ENCODE measurements around the gene HYAL1.
"Not testable (repeated sequence)": the region's sequence is repeated elsewhere in the genome, so short reads cannot be mapped to it uniquely, and the experiment has no call there.

HYAL1 gene

DNA sequence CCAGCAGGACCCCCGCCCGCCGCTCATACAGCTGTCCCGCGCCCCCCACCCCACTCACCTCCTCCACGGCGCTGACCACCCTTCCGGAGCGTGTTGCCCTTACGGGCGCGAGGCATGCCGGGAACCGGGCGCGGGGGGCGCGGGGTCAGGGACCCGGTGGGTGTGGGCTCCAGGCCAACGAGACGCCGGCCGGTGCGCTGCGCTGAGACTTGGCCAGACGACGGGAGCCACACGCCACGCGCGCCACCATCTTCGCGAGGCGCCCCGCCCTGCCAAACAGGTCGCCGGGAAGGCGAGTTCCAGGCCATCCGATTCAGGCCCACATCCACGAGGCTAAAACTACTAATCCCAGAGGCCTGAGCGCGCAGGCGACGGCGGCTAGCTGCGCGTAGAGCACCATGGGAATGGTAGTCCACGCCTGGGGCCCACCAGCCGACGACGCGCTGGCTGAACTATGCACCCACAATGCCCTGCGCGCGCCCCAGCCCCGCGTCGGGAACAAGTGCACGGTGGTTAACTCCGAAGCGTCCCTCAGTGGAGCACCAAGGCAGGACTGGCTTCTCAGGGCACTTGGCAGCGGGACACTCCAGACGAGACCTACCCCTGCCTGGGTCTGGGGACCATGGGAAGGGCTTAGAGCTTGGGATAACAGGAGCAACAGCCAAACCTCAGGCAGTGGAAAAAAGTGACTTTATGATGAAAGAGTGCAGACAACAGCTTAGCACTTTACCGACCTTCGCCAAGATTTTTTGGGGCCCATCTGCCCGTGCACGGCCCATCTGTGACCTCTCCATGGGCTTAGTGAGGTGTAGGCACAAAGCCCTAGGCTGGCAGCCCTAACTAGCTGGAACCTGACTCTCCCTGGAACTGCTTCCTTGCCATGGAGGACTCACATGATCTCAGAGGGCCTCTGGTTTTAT lies 11.0 kb downstream of the HYAL1 start, which contains the start of gene IFRD2:
TSS of gene IFRD2 (minus strand) at position 271 of the 920 bp plus-strand sequence. CDS start at position 116, 155 bp downstream.
- peak; percentile 97 for DNase-seq

- DNase-seq, result no peak
These were observed 13.2 kb downstream of the HYAL1 start for GRCh38 chr3:50290161-50290641.

DNA sequence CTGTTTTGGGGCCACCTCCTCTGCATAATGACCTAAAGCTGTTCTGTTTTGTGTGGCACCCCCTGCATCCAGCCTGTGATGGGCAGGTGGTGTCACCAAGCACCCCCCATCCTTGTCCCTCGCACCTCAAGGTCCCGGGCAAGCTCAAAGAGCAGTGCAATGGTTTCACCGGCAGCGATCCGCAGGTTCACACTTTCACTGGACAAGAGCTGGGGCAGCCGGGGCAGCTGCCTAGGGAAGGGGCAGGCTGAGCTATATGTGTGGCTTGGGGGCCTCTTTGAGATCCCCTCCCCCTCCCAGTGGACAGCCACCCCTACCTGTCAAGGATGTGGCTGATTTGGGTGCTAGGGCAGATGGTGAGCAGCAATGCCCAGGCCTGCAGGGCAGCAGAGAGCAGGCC lies 14.2 kb downstream of the HYAL1 start:
- DNase-seq, result no peak

GRCh38 chr3:50288387-50289007 lies 14.9 kb downstream of the HYAL1 start:
- no peak for DNase-seq

GRCh38 chr3:50287262-50287661 lies 16.1 kb downstream of the HYAL1 start:
- DNase-seq, result no peak

DNA sequence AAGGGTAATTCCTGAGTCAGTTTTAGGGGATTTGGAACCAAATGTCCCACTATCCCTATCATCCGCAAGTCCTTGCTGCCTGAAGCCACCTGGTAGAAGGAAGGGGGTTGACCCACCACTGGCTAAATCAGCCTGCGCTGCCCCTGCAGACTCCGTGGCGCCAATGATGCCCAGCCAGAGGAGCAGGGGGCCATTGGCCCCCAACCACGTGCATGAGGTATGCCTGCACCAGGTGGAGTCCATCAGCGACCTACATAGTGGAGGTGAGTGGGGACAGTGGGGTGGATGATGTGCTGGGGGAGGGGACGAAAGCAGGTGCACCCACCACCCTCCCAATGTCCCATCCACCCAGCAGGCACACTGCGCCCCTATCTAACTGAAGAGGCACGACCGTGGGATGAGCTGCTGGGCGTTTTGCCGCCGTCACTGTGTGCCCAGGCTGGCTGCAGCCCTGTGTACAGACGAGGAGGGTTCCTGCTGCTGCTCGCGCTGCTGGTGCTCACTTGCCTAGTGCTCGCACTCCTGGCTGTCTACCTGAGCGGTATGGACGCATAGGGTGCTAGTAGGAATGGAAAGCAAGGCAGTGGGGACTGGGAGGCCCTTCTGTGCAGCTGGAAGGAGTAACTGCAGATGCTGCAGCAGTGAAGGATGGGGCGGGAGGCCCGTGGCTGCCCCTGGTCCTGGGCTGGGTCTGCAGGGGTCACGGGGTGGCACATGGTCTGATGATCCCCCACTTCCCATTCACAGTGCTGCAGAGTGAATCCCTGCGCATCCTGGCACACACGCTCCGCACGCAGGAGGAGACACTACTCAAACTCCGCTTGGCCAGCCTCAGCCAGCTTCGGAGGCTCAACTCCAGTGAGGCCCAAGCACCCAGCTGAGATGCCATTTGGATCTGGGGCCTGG lies 16.8 kb downstream of the HYAL1 start:
- no peak for DNase-seq

DNA sequence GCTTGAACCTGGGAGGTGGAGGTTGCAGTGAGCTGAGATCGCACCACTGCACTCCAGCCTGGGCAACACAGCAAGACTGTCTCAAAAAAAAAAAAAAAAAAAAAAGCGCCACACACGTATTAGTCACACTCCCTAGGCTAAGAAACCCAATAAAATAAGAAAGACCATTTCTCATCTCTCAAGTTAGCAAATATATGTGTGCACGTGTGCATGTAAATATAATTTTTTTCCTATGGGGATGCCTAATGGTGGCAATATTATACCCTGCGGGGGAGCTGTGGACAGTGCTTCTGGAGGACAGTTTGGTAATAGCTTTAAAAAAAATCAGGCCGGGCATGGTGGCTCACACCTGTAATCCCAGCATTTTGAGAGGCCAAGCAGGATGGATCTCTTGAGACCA lies 19.3 kb downstream of the HYAL1 start:
- DNase-seq, result not testable (repeated sequence)

GRCh38 chr3:50279255-50280016 lies 23.9 kb downstream of the HYAL1 start:
- no peak for DNase-seq

DNA sequence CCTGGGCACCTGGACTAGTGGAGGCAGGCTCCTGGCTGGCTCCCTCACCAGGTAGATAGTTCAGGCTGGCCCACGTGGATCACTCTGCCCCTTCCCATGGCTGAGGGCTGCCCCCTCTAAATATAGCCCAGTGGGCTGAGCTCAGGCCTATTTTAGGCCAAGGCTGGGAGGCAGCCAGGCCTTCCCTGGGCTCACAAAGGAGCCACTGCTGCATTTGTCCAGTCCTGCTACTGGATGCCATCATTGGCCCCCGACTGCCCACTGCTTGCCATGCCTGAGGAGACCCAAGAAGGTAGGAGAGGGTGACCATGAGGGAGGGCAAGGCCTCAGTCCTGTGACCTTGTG lies 24.5 kb downstream of the HYAL1 start, which contains the start of gene LSMEM2:
TSS of gene LSMEM2 (plus strand) at position 208 of the 345 bp plus-strand sequence. CDS start at position 235, 27 bp downstream.
- no peak for DNase-seq

DNA sequence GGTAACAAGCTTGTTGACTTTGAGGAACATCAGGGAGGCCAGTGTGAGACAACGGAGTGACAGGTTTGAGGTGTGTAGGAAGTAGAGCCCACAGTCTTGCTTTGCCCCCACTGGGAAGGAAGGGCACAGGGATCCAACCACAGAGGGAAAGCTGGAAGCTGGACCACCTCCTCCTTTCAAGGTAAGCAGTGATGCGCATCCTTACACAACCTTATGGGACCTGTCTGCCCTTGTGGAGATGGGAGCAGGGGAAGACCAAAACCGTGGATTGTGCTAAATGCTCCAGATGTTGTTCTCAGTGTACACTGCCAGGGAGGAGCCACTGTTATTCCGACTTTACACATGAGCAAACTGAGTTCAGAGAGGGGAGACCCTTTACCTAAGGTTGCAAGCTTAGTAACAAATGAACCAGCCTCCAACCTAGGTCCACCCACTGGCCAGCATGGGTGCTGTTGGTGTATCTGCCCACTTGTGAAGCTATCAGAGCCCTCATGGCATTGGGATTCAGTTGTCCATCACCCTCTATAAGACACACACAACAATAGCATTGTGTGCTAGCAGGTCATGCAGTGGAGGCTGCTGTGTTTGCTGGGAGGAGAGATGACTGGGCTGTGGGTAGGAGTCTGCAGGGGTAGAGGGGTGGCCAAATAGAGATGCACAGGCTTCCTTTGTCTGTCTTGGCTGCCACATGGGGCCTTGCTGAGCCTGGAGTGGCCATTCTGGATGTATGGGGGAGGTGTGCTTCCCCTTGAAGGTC lies 25.1 kb downstream of the HYAL1 start:
- DNase-seq, result no peak

- DNase-seq, result no peak
These were observed 26.6 kb downstream of the HYAL1 start for GRCh38 chr3:50276762-50277101.

- peak; percentile 27 for DNase-seq
These were observed 27.2 kb downstream of the HYAL1 start for GRCh38 chr3:50275996-50276761.

- no peak for DNase-seq
These were observed 28.0 kb downstream of the HYAL1 start for GRCh38 chr3:50275141-50275995.

DNA sequence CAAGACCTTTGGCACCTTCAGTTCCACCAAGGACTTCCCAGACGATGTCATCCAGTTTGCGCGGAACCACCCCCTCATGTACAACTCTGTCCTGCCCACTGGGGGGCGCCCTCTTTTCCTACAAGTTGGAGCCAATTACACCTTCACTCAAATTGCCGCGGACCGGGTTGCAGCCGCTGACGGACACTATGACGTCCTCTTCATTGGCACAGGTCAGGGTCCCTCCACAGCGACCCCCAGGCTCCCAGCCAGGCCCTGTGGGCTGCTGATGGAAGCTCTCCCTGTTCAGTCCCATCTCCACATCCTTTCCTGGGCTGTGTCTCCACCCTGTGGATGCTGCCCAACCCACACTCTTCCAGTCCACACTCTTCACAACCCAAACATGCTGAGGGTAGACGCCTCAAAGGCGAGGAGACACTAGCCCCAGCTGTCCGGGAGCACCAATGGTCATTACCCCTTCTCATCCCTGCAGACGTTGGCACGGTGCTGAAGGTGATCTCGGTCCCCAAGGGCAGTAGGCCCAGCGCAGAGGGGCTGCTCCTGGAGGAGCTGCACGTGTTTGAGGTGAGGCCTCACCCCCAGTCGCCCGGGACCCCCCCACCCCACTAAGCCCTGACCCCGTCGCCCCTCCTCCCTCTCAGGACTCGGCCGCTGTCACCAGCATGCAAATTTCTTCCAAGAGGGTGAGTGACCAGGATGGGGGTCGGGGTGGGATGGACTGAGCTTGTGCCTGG lies 28.8 kb downstream of the HYAL1 start:
- peak; percentile 71 for DNase-seq

DNA sequence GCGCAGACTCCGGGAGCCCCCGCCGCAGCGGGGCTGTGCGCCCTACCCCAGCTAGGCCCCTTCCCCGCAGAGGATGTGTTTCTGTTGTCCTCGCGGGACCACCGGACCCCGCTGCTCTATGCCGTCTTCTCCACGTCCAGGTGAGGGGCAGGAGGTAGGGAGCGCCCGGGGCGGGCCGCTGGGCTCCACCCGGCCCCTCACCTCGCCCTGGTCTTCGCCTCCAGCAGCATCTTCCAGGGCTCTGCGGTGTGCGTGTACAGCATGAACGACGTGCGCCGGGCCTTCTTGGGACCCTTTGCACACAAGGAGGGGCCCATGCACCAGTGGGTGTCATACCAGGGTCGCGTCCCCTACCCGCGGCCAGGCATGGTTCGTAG lies 29.7 kb downstream of the HYAL1 start:
- DNase-seq, result no peak

DNA sequence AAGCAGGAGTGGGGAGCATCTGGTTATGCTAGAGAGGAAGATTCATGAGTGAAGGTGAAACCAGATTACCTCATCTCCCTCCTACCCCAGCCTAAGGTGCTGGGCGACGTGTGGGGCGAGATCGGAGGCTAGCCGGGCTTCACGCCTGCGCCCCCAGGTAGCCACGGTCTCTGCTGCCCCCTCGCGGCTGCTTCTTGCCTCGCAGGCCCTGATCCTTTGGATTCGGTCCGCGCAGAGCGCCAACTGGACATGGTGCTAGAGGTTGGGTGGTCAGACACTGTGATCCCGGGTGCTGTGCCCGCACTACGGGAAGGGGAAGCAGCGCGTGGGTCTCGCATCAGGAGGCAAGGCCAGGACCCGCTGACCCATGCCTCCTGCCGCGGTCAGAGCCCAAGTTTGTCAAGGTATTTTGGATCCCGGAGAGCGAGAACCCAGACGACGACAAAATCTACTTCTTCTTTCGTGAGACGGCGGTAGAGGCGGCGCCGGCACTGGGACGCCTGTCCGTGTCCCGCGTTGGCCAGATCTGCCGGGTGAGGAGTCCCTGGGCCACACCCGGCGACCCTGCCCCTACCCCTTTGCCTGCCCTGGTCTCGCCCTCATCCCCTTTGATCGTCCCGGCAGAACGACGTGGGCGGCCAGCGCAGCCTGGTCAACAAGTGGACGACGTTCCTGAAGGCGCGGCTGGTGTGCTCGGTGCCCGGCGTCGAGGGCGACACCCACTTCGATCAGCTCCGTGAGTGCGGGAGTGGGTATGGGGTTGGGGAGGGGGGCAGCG lies 30.3 kb downstream of the HYAL1 start:
- DNase-seq, result peak; percentile 87

GRCh38 chr3:50272538-50272910 lies 30.9 kb downstream of the HYAL1 start:
- DNase-seq, result not testable (repeated sequence)

DNA sequence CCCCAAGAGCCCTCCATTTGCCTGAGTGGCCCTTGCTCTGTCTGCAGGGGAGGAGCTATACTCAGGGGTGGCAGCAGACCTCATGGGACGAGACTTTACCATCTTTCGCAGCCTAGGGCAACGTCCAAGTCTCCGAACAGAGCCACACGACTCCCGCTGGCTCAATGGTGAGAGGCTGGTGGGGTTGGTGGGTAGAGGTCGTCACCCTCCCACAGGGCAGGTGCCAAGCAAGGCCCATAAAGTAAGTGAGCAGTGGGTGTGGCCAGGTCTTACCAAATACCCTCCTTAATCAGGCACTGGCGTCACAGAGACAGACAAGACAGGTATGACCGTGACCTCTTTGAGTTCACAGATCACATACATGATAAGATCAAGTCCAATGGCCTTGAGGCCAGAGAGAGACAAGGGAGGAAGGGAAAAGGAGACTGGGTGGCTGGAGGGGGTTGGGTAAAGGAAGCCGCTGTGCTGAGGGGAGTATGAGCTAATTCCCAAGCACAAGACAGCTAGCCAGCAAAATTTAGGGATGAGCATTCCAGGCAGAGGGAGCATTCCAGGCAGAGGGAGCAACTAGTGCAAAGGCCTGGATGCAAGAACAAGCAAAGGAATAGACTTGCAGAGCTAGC lies 31.9 kb downstream of the HYAL1 start:
- no peak for DNase-seq
